Stimulated activated CD4-positive, alpha-beta T cell treated with anti-CD3 and anti-CD28 coated beads, Interleukin-4, amount 100 ng/mL, for 24 hours (primary cell): Measurements from ENCODE around the gene PPFIBP1.
A peak's percentile ranks its signal among the peaks of the same experiment; 100 is the strongest.
"Not testable (repeated sequence)": the region's sequence is repeated elsewhere in the genome, so short reads cannot be mapped to it uniquely, and the experiment has no call there.

ENCODE experiments used
- DNase-seq: peaks from one replicate; pipeline ENCODE4 v3.0.0-alpha.2; 2020

The PPFIBP1 gene

DNA sequence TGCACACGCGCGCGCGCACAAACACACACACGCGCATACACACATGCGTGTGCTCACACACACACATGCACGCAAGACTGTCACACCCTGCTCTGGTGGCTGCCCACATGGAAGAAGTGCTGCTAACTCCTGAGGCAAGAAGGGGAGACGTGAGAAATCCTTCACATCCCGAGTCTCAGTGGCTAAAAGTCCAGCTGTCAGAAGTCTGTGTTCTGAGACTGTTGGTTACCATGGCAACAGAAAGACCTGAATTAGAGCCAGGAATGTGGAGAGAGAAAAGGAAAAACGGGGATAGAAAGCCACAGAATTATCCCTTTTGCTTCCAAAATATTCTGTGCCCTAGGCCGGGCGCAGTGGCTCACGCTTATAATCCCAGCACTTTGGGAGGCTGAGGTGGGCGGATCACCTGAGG lies 71.2 kb downstream of the PPFIBP1 start:
- DNase-seq: no peak

GRCh38 chr12:27598866-27599265 lies 74.9 kb downstream of the PPFIBP1 start:
- not testable (repeated sequence) for DNase-seq

DNA sequence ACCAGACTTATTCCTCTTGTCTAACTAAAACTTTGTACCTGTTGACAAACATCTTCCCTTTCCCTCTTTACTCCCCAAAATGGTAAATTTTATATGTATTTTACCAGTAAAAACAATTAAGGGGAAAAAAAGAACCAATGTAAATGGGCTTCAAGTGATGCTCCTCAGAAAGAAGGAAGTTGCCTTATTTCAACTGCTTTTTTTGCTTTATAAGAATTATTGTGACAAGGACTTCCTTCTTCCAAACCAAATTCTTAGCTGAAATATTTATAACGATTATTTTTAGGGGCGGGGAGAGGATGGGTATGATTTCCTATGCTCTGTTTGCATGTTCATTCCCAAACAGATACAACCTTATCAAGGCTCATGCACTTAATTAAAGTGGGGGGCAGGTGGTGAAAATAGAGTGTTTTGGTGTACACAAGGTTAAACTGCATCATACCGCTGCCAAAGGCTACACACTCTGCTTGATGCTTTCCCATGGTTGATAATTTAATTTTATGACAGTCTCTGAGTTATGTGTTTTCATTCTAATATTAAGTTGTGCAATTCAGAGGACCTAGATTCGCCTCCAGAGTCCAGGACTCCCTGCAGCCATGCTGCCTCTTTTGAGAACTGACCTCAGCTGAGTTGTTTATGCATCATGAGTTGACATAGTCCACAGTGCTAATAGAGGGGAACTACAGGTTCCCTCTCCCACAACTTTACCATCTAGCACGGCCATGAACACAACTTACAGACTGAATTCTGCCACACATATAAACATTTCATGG lies 77.2 kb downstream of the PPFIBP1 start:
- DNase-seq: not testable (repeated sequence)

DNA sequence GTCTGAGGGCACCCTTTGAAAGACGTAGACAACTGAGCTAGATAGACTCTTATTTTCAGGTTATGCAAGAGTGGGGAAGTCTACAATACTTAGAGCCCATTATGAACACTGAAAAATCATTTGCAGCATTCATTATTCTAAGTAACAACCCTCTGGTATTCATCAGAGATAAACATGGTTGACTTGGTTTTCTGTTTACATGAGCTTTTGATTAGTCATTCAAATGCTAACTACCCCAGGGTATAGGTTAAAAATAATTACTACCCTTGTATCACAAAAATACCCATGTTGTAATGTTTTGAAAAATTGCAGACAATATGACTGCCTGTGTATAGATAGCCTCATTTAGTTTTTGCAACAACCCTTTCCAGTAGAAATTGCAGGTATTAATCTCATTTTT lies 78.5 kb downstream of the PPFIBP1 start:
- no peak for DNase-seq

DNA sequence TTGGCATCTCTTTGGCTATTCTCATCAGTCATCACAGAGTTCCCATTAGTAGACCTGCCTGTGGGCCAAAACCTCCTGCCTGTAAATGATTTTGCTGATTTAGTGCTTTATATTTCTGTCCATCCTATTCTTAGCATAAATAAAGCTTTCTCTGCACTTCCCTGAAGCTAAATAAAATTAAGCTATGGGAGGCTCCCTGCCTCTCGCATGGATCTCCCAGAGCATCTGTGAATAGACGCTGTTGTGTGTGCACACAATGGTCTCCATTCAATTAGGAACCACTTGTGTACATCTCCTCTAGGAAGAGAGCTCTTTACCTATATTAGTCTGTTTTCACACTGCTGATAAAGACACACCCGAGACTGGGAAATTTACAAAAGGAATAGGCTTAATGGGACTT lies 80.4 kb downstream of the PPFIBP1 start:
- no peak for DNase-seq

DNA sequence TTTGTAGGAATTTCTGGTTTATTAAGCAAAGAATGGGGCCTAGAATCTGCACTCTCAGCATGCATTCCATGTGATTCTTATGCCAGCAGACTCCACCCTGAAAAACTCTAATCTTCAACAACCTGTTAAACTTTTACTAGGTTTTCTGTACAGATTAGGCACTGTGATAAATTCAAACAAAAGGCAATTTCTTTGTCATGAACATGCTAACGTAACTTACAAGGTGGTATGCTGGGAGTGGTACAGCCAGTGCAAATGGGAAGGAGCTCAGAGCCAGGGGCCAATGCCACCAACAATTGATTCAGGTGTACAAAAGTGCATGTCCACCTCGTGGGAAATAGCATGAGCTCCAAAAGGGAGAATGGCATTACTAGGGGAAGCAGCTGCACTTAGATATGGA lies 83.0 kb downstream of the PPFIBP1 start:
- no peak for DNase-seq

DNA sequence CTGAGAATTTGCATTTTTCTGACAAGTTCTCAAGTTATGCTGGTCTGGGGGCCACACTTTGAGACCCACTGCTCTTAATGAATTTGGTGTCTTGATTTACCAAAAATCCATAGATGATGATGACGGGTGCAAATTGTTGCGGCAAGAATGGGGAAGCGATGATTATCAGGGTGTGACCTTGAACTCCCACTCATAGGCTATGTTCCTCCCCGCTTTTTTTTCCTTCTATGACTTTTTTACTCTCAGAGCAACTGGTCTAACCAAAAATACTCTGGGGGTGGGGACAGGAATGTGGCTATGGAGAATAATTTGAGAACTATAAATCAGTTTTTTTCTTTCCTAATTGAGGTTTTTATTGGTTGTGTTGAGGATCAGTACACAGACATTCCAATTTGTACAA lies 83.6 kb downstream of the PPFIBP1 start:
- no peak for DNase-seq

DNA sequence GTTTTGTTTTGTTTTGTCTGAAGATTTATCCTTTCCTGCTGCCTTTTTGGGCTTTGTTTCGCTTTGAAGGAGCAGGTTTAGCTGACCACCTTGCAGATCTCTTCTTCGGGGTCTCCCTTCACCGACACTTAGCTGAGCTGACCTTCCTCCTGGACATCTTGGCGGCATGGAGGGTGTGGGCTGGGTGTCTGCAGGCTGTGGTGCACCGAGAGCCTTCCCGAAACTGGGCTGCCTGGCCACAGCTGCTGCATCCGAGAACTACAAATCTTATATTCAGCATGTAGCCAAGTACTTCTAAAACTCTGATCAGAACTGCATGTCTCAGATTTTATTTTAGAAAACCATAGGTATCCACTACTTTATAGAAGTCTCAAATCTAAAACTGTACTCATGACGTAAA lies 84.9 kb downstream of the PPFIBP1 start:
- DNase-seq: no peak

- DNase-seq: no peak
Measured at GRCh38 chr12:27610374-27610773, 86.4 kb downstream of the PPFIBP1 start.

DNA sequence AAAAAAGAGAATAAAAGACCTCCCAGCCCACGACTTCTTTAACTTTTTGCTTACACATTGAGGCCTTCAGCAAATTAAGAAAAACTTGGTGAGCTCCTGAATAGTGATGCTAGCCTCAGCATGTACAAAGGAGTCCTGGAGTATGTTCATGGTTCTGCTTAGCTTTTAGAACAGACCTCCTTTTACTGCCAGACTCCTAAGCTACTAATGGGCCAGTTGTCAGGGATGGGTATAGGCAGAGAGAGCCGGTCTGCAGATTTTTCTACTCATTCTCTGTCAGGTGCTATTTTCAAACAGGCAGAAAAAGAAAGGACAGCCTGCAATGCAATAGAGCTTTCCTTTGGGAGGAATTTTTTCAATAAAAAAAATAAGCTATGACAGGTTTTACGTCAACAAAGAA lies 90.4 kb downstream of the PPFIBP1 start:
- no peak for DNase-seq

- no peak for DNase-seq
Measured at GRCh38 chr12:27614866-27615265, 90.9 kb downstream of the PPFIBP1 start.

GRCh38 chr12:27615331-27615891 lies 91.4 kb downstream of the PPFIBP1 start:
- DNase-seq: no peak

GRCh38 chr12:27616356-27617142 lies 92.5 kb downstream of the PPFIBP1 start:
- no peak for DNase-seq

GRCh38 chr12:27618836-27619235 lies 94.8 kb downstream of the PPFIBP1 start:
- DNase-seq: no peak

GRCh38 chr12:27619308-27619707 lies 95.3 kb downstream of the PPFIBP1 start:
- DNase-seq: peak; percentile 9

DNA sequence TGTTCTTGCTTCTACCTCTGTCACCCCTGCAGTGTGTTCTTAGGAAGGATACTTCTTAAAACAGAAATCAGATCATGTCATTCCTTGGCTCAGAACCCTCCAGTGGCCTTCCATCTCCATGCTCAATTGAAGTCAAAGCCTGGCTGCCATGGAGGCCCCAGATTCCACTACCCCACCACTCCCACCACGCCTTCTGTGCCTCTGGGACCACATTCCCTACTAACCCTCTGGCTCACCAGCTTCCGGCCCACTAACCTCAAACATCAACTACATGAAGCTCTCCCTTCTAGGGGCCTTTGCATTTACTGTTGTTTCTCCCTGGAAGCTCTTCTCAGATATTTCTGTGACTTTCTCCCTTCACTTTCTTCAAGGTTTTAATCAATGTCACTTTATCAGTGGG lies 96.1 kb downstream of the PPFIBP1 start:
- no peak for DNase-seq

DNA sequence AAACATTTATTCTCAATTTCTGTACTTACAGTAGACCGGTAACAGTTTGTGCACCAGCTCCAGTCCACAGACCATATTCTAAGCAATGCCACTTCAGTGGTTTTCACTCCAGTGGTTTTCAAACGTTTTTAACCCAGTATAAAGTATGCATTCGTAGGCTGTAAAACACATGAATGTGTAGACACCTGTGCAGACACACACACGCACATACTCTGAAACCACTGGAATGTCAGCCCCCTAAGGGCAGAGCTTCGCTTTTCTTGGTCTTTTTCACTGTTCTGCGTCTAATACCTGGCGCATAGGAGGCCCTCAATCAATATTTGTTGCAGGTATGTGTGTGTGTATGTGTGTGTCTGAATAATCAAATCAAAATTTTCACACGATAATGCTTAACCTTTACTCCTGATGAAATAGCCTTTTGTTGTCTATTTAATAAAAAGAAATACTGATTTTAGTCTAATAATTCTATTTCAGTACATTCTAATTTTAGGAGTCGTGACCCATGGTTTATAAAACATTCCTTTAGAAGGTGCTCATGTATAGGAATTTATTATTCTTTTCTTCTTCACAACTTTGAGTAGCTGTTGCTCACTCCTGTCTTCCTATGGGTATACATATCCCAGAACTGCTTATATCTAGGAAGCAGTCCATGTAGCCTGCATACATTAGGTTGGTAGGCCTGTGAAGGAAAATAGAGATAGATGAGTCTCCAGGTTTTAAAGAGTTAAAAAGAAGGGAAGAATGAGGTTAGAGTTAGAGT lies 98.6 kb downstream of the PPFIBP1 start:
- no peak for DNase-seq

GRCh38 chr12:27623645-27624044 lies 99.6 kb downstream of the PPFIBP1 start:
- no peak for DNase-seq

GRCh38 chr12:27624586-27624985 lies 100.6 kb downstream of the PPFIBP1 start:
- DNase-seq: no peak

GRCh38 chr12:27627123-27627852 lies 103.3 kb downstream of the PPFIBP1 start:
- DNase-seq: no peak

GRCh38 chr12:27627853-27628469 lies 104.0 kb downstream of the PPFIBP1 start:
- not testable (repeated sequence) for DNase-seq

DNA sequence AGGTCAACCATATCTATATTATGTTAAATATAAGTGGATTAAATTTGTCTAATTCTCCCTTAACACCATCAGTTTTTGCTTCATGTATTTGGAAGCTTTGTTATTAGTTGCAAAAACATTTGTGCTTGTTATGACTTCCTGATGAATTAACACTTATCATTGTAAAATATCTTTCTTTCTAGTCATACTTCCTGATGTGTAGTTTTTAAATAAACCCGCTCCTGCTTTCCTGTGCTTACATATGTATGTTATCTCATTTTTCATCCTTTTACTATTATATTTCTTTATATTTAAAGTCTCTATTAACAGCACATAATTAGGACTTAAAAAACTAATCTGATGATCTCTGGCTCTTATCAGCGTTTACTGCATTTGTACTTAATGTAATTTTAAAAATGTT lies 106.2 kb downstream of the PPFIBP1 start:
- not testable (repeated sequence) for DNase-seq
